ENCODE results near the gene TMEM132E.

- no peak for TF ChIP-seq CTCF (IDR thresholded peaks at IDR 0.05)
- no peak for TF ChIP-seq POLR2A (IDR thresholded peaks at IDR 0.05)
Observed at GRCh38 chr17:34556384-34556783, 23.0 kb upstream of the TMEM132E start.

Measured in testis (tissue), 2 donors.